AG10803 (cell line): Measurements from ENCODE around the gene SH3BGRL2.

ENCODE experiments used
- DNase-seq: peaks from one replicate; pipeline ENCODE4 v3.0.0; 2010; ENCODE audit warnings: low read depth
- H3K4me3 ChIP-seq: 2 replicates; pipeline ENCODE4 v1.5.1; 2011; ENCODE audit warnings: mild to moderate bottlenecking, low read length, control low read depth
- TF ChIP-seq, protein P1 (sequence below): conservative IDR thresholded peaks from 2 replicates; pipeline ENCODE4 v1.5.1; 2011; ENCODE audit warnings: mild to moderate bottlenecking, low read length, control low read depth, inconsistent platforms

The SH3BGRL2 gene

DNA sequence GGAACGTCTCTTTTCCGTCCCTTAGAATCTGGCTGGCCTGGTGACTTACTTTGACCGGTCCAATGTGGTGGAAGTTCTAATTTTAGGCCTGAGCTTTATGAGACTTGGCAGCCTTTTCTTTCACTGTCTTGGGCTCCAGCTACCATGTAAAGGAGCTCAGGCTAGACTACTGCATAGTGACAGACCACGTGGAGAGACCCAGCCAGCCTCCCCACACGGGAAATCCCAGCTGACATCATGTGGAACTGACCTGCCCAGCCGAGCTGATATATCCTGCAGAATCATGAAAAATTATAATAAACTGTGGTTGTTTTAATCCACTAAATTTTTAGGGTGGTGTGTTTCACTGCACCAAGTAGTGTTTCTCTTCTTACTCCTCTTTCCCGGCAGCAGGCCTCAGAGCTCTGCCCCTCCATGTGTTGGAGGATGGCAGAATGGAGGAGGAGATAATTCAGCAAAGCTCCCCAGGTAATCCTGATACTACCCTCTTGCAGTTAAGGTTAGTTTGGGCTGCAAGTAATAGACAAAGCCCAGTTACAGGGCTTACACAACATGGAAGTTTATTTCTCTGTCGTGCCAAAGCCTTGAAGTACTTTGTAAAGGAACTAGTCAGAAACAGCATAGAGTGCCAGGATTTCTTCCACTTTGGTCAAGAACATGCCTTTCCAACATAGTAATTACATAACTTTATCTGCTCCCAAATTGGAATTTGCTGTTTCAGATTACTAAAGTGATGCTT is 87.5 kb downstream of the SH3BGRL2 start:
- H3K4me3 ChIP-seq = no peak overlapping the region
- peak; percentile 67 for DNase-seq
- TF ChIP-seq, protein P1, sequence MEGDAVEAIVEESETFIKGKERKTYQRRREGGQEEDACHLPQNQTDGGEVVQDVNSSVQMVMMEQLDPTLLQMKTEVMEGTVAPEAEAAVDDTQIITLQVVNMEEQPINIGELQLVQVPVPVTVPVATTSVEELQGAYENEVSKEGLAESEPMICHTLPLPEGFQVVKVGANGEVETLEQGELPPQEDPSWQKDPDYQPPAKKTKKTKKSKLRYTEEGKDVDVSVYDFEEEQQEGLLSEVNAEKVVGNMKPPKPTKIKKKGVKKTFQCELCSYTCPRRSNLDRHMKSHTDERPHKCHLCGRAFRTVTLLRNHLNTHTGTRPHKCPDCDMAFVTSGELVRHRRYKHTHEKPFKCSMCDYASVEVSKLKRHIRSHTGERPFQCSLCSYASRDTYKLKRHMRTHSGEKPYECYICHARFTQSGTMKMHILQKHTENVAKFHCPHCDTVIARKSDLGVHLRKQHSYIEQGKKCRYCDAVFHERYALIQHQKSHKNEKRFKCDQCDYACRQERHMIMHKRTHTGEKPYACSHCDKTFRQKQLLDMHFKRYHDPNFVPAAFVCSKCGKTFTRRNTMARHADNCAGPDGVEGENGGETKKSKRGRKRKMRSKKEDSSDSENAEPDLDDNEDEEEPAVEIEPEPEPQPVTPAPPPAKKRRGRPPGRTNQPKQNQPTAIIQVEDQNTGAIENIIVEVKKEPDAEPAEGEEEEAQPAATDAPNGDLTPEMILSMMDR = no peak

DNA sequence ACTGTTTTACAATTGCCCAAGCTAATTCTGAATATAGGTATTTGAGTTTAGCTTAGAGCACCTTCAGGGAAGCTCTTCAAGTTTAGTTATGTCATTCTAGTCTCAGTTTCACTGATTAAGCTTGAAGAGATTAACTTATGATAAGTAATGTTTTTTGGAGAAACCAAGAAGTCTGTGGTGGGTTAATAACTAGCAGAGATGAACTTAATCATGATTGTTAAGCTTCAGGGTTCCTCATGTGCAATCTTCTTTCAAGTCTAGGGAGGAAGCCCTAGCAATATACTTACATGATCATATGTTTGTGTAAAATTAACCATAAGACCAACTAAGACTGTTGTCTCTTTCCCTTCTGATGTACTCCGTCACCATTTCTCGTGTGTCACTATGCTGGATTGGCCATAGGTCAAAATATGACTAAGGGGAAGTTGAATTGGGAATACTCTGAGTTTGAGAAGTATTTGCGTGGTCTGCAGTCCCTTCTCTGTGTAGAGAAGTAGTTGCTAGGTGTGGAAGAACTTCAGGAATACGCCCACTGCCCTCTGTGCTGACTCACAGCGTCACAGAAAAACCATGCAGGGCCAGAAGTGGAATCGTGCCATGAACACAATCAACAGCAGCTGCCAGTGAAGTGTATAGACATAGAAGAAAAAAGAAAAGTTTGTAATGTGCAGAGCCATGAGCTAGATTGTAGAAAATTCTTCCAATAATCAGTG is 88.3 kb downstream of the SH3BGRL2 start:
- no peak overlapping the region for H3K4me3 ChIP-seq
- TF ChIP-seq, protein P1 = no peak
- peak; percentile 48 for DNase-seq

DNA sequence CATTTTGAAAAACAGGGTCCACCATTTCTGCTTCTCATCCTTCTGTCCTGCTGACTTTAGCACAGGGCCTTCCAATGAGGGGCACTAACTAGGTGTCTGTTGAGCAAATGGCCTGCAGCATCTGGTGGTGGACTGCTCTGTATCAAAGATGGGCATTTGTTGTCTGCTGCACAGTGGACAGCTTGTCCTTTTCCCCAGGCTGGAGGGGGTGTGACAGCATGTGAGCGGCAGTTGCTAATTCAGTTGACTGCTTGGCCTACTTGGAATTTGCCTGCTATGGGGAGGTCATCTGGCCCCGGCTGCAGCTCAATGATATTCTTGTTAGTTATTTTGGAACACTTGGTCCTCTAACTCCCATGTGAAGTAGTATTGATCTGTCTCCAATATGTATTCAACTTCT is 93.7 kb downstream of the SH3BGRL2 start:
- TF ChIP-seq, protein P1 = no peak
- no peak for DNase-seq
- H3K4me3 ChIP-seq = no peak overlapping the region

DNA sequence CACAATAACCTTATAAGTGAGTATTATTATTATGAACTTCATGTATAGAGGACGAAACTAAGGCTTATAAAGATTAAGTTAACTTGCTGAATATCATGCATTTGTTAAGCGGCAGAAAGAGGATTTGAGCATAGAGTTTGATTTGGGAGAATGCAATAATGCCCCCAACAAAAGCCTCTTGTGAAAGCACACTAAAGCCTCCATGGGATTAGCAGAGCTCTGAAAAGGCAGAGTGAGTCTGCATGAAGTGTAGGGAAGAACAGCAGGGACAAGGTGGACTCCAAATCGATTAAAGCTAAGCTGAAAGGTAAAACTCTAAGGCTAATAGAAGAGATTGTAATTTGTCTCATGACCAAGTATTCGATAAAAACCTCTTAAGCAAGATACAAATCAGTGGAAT is 100.3 kb downstream of the SH3BGRL2 start:
- TF ChIP-seq, protein P1 = no peak

DNA sequence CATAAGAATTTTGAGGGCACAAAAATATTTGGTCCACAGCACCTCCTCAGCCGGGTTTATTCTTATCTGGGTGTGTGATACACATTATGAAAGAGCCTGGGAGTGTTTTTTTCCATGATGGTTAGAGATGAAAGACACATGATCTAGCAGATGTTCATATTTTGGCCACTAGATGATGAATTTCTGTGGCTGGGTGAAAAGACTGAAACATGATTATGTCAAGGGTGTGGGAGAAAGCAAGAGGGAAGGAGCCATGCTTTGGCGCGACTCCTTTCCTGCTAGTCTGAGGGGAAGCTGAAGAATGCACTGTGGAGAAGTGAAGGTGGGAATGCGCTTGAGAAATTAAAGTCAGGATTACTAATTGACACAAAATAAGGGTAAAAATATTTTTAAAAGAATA is 102.3 kb downstream of the SH3BGRL2 start:
- TF ChIP-seq, protein P1 = no peak
- H3K4me3 ChIP-seq = no peak overlapping the region
- DNase-seq = no peak

More for the DNA sequence above, 100.3 kb downstream of the SH3BGRL2 start:
- H3K4me3 ChIP-seq = no peak overlapping the region
- DNase-seq = no peak

DNA sequence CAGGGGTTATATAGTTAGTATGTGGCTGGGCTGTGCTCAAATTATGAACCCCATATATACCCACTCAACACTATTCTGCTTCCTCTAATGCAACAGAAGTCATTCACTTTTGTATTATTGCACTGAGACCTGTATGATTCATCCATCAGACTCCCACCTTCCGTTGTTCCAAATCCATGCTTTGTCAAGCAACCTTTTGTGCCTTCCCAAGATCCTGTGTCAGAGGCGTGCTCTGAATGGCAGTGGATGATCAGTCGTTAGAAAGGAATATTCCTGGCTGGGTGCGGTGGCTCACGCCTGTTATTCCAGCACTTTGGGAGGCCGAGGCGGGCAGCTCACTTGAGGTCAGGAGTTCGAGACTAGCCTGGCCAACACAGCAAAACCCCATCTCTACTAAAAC is 103.2 kb downstream of the SH3BGRL2 start:
- DNase-seq = no peak
- TF ChIP-seq, protein P1 = no peak
- H3K4me3 ChIP-seq = no peak overlapping the region

DNA sequence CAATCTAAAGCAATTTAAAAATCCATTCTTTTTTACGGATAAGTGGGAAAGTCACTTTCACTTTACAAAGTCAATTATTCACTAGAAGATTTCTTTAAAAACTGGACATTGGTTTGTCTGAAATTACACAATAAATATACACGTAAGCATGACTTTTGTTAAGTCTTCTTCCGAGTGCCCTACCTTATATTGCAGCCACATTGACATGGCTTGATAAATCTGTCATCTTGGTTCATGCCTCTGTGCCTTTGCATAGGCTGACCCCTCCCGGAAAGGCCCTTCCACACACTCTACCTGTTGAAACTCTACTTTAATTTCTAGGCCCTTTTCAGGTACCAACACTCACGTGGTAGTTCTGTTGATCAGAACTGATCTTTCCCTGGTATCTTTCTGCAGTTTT is 104.1 kb downstream of the SH3BGRL2 start:
- no peak for DNase-seq
- TF ChIP-seq, protein P1 = no peak
- H3K4me3 ChIP-seq = no peak overlapping the region
